ENCODE measurements around the gene MRC2.

Gene MRC2

GRCh38 chr17:62600805-62601204 lies 26.7 kb upstream of the MRC2 start:
- TF ChIP-seq, protein P1, sequence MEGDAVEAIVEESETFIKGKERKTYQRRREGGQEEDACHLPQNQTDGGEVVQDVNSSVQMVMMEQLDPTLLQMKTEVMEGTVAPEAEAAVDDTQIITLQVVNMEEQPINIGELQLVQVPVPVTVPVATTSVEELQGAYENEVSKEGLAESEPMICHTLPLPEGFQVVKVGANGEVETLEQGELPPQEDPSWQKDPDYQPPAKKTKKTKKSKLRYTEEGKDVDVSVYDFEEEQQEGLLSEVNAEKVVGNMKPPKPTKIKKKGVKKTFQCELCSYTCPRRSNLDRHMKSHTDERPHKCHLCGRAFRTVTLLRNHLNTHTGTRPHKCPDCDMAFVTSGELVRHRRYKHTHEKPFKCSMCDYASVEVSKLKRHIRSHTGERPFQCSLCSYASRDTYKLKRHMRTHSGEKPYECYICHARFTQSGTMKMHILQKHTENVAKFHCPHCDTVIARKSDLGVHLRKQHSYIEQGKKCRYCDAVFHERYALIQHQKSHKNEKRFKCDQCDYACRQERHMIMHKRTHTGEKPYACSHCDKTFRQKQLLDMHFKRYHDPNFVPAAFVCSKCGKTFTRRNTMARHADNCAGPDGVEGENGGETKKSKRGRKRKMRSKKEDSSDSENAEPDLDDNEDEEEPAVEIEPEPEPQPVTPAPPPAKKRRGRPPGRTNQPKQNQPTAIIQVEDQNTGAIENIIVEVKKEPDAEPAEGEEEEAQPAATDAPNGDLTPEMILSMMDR (IDR thresholded peaks at IDR 0.05): no peak

GRCh38 chr17:62601471-62601870 lies 26.0 kb upstream of the MRC2 start:
- TF ChIP-seq, protein P1 (IDR thresholded peaks at IDR 0.05): no peak

DNA sequence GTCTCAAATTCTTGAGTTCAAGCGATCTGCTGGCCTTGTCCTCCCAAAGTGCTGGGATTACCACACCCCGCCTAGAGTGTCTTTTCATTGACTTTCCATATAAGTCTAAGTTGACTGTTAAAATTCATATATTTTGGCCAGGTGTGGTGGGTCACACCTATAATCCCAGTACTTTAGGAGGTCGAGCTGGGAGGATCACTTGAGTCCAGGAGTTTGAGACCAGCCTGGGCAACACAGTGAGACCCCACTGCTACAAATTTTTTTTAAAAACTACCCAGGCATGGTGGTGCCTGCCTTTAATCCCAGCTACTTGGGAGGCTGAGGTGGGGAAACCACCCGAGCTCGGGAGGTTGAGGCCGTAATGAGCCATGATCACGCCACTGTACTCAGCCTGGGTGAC lies 21.9 kb upstream of the MRC2 start:
- TF ChIP-seq, protein P1 (IDR thresholded peaks at IDR 0.05): no peak

GRCh38 chr17:62611292-62611691 lies 16.2 kb upstream of the MRC2 start:
- TF ChIP-seq, protein P1 (IDR thresholded peaks at IDR 0.05): no peak

DNA sequence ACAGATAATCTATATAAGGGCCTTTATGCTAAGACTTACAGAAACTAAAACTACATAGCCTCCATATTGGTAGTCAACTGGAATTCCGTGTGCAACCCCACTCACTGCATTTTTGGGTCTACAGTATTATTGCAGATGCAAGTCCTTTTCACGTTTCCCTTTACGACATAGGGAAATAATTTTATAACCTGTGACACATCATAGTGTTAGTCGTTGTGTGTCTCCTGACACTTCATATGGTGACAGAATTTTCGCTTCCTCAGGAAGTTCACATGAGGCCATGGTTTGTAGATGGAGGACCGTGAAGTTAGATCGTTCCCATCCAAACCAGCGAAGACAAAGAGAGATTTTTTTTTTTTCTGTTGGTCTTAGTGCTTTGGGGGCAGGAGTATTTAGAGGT lies 15.7 kb upstream of the MRC2 start:
- TF ChIP-seq, protein P1 (IDR thresholded peaks at IDR 0.05): no peak

GRCh38 chr17:62614142-62614541 lies 13.3 kb upstream of the MRC2 start:
- TF ChIP-seq, protein P1 (IDR thresholded peaks at IDR 0.05): no peak

GRCh38 chr17:62615503-62615902 lies 12.0 kb upstream of the MRC2 start:
- TF ChIP-seq, protein P1 (IDR thresholded peaks at IDR 0.05): no peak

Measured in LNCAP (cell line).